Islet of Langerhans (tissue), 1 donor: Measurements from ENCODE around the gene DIP2A.
"Not testable (repeated sequence)": the region's sequence is repeated elsewhere in the genome, so short reads cannot be mapped to it uniquely, and the experiment has no call there.

Source experiments
- FAIRE-seq: peaks from one replicate; lab custom pipeline; 2011; peaks lifted over from hg19 to GRCh38; lab: Jason Lieb, UNC

The DIP2A gene

GRCh38 chr21:46483300-46484295 lies 24.9 kb downstream of the DIP2A start:
- no peak for FAIRE-seq

GRCh38 chr21:46486481-46487126 lies 27.9 kb downstream of the DIP2A start:
- no peak for FAIRE-seq

GRCh38 chr21:46489162-46489663 lies 30.5 kb downstream of the DIP2A start:
- no peak for FAIRE-seq

DNA sequence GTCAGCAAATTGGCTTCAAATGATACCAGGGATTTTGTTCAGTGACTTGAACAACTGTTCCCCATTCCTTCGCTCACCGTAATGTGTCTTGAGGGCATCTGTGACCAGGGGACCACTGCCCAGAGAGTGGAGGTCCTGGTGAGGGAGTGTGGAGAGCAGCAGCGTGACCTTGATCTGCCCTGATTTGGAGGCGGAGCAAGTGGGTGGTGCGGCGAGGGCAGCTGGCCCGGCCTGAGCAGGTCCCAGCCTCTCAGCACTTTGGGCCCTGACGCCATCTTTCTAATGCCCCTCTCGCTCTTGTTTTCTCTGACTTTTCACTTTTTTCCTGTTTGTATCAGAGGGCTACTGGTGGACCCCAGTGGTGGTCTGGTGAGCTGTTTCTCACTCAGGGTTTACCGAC lies 31.1 kb downstream of the DIP2A start:
- FAIRE-seq, result no peak

GRCh38 chr21:46491553-46491952 lies 32.9 kb downstream of the DIP2A start:
- no peak for FAIRE-seq

- FAIRE-seq, result no peak
Measured at GRCh38 chr21:46492851-46493250, 34.2 kb downstream of the DIP2A start.

DNA sequence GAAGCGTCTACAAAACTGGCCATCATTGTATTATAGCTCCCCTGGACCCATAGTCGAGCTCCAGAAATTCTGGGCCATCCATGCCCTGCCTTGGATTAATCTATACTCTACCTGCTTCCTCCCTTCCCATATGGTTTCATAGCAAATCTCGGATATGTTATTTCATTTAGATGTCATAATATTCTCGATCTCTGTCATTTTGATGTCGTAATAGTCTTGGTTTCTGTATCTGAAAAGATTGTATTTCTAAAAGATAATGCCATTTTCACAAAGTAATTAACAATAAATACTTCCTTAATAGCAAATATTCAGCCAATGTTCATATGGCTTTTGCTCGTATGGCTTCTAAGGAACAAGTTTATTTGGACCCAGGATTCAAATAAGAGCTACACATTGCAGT lies 35.1 kb downstream of the DIP2A start:
- no peak for FAIRE-seq

GRCh38 chr21:46498335-46499050 lies 39.8 kb downstream of the DIP2A start:
- no peak for FAIRE-seq

GRCh38 chr21:46500224-46500861 lies 41.7 kb downstream of the DIP2A start:
- FAIRE-seq, result no peak

- no peak for FAIRE-seq
Measured at GRCh38 chr21:46503922-46504550, 45.3 kb downstream of the DIP2A start.

GRCh38 chr21:46504666-46505065 lies 46.0 kb downstream of the DIP2A start:
- no peak for FAIRE-seq

- no peak for FAIRE-seq
Measured at GRCh38 chr21:46507562-46507961, 48.9 kb downstream of the DIP2A start.

GRCh38 chr21:46509741-46510502 lies 51.2 kb downstream of the DIP2A start:
- no peak for FAIRE-seq

- FAIRE-seq, result no peak
Measured at GRCh38 chr21:46515109-46515508, 56.4 kb downstream of the DIP2A start.

GRCh38 chr21:46516068-46516467 lies 57.4 kb downstream of the DIP2A start:
- no peak for FAIRE-seq

GRCh38 chr21:46517361-46517760 lies 58.7 kb downstream of the DIP2A start:
- FAIRE-seq, result no peak

DNA sequence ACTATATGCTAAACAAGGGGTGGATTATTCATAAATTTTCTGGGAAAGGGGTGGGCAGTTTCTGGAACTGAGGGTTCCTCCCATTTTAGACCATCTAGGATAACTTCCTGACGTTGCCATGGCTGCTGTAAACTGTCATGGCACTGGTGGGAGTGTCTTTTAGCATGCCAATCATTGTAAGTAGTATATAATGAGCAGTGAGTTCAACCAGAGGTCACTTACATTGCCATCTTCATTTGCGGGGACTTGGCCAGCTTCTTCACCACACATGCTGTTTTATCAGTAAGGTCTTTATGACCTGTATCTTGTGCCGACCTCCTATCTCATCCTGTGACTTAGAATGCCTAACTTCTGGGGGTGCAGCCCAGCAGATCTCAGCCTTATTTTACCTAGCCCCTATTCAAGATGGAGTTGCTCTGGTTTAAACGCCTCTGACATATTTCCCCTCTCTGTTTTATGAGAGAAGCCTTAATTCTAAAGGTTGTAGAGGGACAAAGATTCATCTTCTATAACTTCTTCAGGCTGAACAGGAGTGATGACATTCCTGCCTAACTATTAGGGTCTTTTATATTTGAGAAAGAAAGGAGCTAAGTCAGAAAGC lies 60.4 kb downstream of the DIP2A start:
- FAIRE-seq, result no peak

DNA sequence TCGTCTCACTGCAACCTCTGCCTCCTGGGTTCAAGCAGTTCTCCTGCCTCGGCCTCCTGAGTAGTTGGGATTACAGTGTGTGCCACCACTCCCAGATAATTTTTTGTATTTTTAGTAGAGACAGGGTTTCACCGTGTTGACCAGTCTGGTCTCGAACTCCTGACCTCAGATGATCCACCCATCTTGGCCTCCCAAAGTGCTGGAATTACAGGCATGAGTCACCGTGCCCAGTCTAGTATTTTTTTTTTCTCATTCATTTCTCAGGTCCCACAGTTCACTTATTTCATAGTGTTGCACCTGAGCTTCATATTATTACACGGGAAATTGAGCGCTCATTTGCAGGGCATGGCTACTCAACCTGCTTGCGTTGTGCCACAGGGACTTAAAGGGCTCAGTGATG lies 68.7 kb downstream of the DIP2A start:
- not testable (repeated sequence) for FAIRE-seq

DNA sequence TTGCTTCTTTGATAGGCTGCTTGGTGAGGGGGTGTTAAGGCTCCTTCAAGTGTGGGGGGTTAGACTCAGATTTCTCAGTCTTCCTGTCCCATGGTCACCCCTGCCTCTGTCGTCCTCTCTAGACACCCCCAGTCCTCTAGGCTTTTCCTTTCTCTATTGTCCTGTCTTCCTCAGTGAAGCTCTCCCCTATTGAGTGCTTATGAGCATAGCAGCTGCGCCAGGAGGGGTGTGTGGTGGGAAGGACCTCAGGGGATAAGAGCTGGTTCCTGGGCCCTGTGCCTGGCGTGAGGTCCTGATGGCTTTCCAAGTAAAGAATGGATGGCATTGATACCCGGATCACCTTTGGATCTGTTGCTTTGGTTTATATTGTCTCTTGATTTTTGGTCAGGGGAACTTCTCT lies 69.1 kb downstream of the DIP2A start:
- FAIRE-seq, result no peak

DNA sequence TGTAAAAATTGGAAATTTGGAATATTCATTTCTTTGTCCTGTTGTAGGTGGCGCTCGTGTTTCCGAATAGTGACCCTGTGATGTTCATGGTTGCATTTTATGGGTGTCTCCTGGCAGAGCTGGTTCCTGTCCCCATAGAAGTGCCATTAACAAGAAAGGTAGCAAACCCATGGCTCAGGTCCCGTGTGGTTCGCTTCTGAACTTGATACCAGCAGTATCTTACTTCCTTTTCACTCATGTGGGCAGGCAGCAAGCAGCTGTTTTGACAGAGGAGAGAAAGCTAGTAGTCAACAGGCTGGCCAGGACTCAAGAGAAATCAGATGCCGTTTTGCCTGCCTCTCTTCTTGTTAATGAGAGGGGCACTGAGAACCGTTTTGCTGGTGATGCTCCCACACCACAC lies 73.4 kb downstream of the DIP2A start:
- FAIRE-seq, result no peak

DNA sequence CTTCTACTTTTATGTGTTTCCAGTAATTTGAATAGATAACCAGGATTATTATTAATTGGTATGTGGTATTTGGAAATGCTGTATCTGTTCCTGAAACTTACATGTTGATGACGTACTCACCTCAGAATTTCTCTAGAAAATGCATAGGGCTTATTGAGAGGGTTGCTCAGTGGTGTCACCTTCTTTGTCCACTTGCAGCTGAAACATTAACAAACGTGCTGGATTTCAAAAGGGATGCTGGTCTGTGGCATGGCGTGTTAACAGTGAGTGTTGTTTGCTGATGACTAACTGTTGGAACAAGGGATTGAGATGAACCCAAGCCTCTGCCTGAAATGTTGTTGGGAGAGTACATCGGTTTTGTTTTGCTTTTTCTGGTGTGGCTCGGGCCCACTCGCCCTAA lies 78.3 kb downstream of the DIP2A start:
- FAIRE-seq, result no peak
